ENCODE data around the gene PSMD6. TPM values are rescaled to one million over a fixed set of nuclear protein-coding genes. Genes with fewer than 3 reads are reported as not detected.

The PSMD6 gene
- total RNA-seq, 1 donor from 2014 or later: 88.5 TPM

GRCh38 chr3:63979093-63979885 lies 44.0 kb downstream of the PSMD6 start:
- intact Hi-C loops (cut with micrococcal nuclease): loop anchor here (1.0 to 2.0 kb wide), 3 partner anchors 11 to 66 kb away; partner anchors contain the start of gene SCAANT1

GRCh38 chr3:63977893-63978292 lies 45.4 kb downstream of the PSMD6 start:
- intact Hi-C loops (cut with micrococcal nuclease): loop anchor here (2.0 kb wide), 2 partner anchors 15 to 65 kb away; partner anchors contain the start of gene SCAANT1

GRCh38 chr3:63976872-63977200 lies 46.5 kb downstream of the PSMD6 start:
- intact Hi-C loops (cut with micrococcal nuclease): no loop called here

DNA sequence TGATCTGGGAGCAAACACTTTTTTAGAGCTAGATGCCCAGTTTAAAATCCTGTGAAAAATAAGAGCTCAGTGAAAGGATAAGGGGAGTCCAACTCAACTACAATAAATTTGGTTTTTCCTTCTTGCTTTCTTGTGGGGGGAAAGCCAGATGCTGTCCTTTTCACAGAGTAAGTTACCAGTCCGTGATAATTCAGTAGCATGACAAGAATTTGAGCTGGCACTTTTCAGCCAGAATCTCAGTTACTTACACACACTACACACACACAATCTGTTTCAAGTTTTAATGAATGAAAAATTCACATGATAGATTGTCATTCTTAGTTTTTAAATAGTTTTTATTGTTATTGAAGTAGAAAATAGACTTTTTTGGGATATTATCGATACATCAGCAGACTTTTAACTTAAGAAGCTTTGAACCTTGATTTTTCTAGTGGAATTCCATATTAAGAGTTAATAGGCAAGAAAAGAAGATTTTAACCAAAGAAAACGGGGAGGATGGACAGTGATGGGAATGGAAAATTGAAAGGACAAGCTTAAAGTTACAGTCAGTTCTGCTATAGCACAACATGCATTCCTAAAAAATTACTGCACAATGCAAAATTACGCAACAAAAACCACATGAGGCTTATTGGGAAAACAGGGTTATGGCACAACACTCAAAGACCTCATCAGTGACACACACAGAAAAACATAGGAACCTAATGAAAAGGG lies 47.0 kb downstream of the PSMD6 start:
- intact Hi-C loops (cut with micrococcal nuclease): no loop called here

DNA sequence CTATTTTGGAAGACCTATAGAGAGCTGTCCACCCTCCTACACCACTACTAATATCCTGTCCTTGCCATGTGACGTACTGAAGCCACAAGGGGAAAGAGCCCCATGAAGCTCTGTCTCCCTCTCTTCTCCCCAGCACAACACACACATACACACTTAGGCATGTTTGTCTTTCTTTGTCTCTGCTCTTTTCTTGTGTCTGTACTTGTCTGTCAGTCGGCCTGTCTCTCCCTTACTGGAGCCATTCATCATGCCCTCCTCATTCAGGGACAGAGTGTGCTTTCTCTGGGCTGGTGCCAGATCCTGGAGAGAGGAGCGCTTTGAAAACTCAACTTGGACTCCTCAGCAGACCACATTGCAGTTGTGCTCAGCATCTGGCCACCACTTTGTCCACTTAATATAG lies 47.6 kb downstream of the PSMD6 start:
- intact Hi-C loops (cut with micrococcal nuclease): no loop called here

- intact Hi-C loops (cut with micrococcal nuclease): no loop called here
These were observed 48.8 kb downstream of the PSMD6 start for GRCh38 chr3:63974451-63974850.

DNA sequence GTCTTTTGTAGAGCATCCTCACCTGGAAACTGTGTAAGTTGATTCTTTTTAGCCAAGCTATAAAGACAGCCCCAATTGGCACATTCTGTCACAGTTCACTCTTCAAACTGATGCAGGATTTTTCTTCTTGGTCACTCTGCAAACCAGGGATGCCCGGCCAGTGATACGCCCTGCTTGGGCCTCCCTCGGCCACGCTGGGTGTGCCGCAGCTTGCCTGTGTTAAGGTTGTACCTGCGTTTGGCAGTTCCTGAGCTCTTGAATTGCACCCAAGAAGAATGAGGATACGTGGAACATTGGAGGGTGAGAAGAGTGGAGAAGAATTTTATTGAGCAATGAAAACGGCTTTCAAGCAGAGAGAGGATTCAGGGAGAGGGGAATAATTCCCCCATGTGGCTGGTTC lies 49.9 kb downstream of the PSMD6 start:
- intact Hi-C loops (cut with micrococcal nuclease): no loop called here

GRCh38 chr3:63972987-63973386 lies 50.3 kb downstream of the PSMD6 start:
- intact Hi-C loops (cut with micrococcal nuclease): no loop called here

DNA sequence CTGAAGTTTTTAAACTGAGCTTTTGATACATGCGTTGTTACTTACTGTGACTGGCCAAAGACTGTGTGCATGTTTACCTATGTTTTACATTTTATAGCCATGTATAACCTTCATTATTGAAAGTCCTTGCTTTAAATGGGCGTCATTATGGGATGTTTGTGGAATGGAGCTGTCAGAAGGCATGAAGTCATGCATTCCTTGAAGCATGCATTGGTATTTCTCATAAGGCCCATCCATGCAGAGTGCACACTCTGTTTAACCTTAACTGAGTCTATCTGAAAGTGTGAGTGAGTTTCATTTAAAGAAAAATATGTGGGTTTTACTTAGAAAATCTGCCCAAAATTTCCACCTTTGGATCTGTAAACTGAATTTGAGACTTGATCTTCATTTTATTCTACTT lies 51.1 kb downstream of the PSMD6 start:
- intact Hi-C loops (cut with micrococcal nuclease): no loop called here

- intact Hi-C loops (cut with micrococcal nuclease): no loop called here
These were observed 52.4 kb downstream of the PSMD6 start for GRCh38 chr3:63970631-63971475.

GRCh38 chr3:63969876-63970275 lies 53.4 kb downstream of the PSMD6 start:
- intact Hi-C loops (cut with micrococcal nuclease): loop anchor here (2.0 kb wide), 1 partner anchor 53 kb away; the partner anchor contains the start of gene PSMD6

DNA sequence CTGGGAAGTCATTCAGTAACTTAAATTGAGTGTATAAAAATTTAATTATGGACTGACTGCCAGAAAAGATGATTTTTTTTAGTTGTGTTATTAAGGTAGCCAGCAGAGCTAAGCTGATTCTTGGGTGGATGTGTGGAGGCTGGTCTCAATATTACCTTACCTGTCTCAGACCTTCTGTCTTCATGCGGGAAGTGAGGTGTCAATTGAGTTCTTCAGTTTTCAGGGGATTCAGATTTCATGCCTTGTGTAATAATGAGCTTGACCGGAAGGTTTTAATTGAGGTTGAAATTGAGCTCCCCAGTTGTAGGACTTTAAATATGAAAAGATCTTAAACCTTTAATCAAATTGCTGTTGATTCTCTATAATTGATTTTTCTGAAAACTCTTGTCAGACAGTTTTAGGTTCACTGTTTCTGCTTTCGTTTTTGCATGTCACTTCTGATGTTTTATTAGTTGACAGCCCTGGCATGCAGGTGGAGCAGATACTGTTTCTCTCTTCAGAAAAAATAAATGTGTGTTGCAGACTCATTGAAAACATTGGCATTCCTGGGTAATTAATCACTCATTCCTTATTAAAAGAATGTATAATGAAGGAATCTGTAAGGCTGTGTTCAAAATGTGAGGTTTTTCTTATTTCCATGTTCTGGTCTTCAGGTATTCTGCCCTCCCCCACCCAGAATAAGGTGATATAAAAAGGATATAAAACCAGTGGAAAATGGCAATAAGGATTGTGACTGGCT lies 54.5 kb downstream of the PSMD6 start:
- intact Hi-C loops (cut with micrococcal nuclease): loop anchor here (1.0 to 2.0 kb wide), 5 partner anchors 11 to 105 kb away; partner anchors contain the start of genes ATXN7, PSMD6 and THOC7

DNA sequence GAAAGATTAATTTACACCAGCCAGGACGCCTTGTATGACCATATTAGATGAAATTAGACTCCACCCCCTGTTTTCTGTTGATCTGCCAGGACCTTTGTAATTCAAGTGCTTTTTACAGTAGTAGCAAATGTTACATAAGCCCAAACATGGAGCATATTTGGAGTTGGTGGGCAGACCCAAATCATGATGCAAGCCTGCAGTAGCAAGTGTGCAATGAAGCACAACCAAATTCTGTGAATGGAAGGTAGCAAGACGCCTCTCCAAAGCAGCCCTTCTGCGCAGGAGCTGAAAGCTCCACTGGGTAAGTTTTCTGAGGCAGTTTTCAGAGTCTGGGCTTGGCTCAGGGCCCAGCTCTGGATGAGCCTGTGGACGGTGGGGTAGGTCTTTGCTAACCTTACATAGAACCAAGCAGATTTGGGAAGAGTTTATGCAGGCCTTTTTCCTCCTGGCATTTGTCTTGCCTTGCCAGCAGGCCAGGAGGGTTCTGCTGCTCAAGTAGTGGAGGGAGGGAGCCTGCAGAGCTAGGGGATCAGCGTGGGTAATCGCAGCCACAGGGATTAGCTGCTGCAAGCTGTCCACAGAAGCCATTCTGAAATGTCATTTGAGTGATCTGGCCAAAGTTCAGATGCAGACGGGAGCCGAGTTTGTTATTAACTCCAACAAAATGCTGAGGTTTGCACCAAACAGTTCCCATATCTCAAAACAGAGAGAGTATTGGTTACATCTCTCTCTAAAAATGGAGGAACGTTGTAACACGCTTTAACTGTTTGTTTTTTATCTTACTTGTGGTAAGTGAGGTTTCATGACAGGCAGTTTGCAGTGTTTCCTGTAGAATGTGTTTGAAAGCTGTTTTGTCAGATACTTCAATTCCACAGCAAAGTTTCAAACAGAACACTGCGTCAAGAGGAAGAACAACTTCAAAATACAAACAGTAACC lies 55.4 kb downstream of the PSMD6 start:
- intact Hi-C loops (cut with micrococcal nuclease): loop anchor here (1.0 to 2.0 kb wide), 5 partner anchors 11 to 105 kb away; partner anchors contain the start of genes ATXN7, PSMD6 and THOC7

DNA sequence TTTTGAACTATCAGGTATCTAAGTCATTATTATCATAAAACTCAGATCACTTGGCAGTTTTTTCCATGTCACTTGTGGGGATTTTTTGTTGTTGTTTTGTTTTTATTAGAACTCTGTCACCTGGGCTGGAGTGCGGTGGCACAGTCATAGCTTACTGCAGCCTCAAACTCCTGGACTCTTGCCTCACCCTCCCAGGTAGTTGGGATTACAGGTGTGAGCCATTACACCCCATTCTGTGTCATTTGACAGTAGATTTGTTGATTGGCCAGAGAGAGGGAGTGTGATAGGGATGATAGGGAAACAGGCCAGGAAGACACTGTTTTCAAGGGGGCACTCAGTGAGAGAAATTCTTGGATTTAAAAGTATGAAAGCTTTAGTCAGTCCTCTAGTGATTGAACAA lies 56.4 kb downstream of the PSMD6 start:
- intact Hi-C loops (cut with micrococcal nuclease): no loop called here

DNA sequence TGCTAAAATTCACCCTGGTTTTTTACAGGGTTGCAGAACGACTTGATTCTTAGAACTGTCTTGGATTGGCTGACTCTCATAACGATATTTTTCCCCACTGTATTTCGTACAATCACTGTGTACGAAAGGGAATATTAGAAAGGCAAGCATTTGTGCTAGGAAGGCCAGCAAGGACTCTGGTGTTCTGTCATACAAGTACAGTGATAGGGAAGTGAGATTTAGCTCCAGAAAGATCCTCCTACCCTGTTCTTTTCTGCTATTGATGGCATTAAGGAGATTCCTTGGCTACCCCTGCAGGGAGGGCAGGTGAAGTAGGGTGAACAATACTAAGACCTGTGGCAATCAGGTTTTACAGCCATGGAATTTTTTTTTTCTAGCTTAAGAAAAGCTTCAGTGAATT lies 57.3 kb downstream of the PSMD6 start:
- intact Hi-C loops (cut with micrococcal nuclease): no loop called here

DNA sequence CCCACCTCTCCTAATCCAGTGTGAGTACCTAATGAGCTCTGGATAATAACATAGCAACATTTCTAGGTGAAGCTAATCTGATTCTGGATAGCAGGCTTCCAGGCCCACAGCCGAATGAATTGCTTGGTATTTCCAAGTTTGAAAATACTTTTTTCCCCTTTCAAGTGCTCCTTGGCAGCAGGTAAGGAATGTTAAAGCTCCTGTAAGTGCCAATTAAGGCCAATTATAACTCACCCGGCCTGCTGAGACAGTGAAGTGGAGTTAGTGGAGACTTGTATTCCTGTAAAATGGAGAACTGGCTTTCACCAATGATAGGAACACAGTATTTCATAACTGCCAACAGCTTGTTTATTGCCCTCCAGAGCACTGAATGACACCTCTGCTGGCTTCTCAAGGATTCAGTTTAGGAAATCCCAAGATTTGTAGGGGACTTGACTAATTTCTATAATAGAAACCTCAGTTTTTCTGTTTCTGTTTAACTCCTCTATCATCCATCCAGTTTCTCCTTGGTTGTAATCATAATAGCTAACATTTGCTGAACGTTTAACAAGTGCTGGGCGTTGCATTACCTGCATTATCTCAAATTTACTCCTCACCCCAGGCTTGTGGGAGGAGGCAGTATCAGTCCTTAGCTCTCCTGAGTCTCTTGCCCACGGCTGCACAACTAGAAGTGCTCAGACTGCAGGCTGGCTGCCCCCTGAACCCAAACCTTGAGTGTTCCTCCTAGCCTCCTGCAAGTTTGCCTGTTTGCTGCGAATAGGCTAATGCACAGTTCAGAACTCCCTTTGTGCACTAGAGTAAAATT lies 58.4 kb downstream of the PSMD6 start:
- intact Hi-C loops (cut with micrococcal nuclease): no loop called here

- intact Hi-C loops (cut with micrococcal nuclease): loop anchor here (2.0 kb wide), 1 partner anchor 15 kb away; no protein-coding TSS in a partner anchor
These were observed 59.8 kb downstream of the PSMD6 start for GRCh38 chr3:63963496-63963895.

DNA sequence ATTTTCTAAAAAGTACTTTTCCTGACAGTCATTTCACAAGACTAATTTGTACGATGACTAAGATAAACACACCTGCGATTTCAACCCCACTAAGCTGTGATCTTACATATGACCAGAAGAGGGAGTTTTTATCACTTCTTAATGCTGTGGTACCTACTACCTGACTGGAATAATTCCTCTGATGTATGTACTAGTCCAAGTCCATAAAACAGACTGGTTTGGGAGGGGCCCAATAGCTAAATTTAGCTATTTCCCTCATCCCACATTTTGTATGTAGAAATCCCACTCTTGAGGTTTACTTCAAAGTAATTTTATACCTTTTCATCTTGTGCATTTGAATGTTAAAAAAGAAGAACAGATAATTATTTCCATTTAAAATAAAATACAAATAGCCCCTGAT lies 61.4 kb downstream of the PSMD6 start:
- intact Hi-C loops (cut with micrococcal nuclease): loop anchor here (1.0 to 2.0 kb wide), 3 partner anchors 17 to 61 kb away; partner anchors contain the start of gene PSMD6

Measured in T-helper 2 cell treated with Interferon-gamma antibody and Interleukin-4, amounts not matched to agents 100 ng/mL and 5 ng/mL, for 36 hours (primary cell).